GM18498 (cell line): ENCODE data around the gene ADCY7.

Experiments used
- ATAC-seq: cut with Tn5 transposase; IDR thresholded peaks from one replicate; pipeline ENCODE4 v1.9.1; 2021; ENCODE audit warnings: mild to moderate bottlenecking, moderate library complexity; ENCODE audit not compliant: unreplicated experiment

Gene ADCY7

DNA sequence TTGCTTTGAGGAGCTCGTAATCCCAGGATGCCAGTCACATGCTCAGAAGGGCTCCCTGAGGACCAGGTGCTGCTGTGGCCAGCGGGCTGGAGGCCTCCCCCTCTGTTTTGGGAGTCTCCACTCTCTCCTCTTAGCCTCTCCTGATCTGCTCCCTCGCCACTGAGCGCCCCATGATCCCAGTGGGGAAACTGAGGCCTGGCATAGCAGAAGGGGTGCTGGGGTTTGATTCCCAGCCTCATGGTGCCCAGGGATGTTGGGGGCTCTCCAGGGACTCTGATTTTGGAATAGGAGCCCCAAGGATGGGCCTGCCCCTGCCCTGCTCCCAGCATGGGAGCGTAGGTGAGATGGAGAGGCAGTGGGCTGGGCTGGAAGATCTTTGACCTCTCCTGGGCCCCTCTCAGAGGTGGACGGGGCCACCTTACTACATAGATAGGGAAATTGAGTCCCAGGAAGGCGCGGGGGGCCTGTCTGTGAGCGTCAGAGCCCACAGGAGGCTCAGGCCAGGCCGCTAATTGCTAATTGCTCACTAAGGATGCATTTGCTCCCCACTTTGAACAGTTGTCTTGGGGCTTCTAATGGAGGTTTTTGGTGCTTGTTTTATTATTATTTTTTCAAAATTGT is 525 bp upstream of the ADCY7 start:
- no peak for ATAC-seq

DNA sequence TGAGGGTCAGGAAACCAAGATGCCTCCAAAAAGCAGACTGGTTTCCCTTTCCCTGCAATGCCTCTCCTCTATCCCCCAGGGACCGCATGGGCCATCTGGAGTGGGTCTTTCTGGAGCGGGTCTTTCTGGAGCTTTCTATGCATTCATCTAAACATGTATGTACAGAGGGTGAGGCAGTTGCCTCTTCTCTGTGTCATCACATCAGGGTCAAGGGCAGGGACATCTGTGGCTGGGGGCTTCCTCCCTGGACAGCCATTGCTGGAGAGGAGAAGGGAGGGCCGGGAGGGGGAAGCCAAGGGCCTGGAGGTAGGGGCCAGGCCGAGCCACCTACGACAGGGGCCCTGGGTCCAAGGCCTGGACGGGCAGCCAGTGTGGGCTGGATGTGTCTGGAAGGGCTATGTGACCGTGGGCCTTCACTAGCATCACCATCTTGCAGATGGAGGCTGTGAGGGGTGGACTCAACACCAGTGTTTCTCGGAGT is 840 bp downstream of the ADCY7 start:
- ATAC-seq: no peak

GRCh38 chr16:50267651-50268050 is 1.3 kb downstream of the ADCY7 start:
- ATAC-seq: no peak

DNA sequence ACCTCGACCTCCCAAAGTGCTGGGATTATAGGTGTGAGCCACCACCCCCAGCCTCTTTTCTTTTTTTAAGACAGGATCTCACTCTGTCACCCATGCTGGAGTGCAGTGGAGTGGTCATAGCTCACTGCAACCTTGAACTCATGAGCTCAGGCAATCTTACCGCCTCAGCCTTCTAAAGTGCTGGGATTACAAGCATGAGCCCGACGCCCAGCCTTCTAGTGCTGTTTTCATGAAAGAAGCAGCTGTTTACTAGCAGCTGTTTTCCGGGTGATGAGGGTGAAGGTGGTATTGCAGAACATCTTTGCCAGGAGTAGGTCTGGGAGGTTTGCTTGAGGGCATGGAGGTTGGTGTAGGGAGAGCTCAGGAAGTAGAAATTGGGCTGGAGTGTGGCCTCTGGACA is 2.0 kb downstream of the ADCY7 start:
- ATAC-seq: no peak

GRCh38 chr16:50269061-50269705 is 2.8 kb downstream of the ADCY7 start:
- no peak for ATAC-seq

GRCh38 chr16:50269769-50270509 is 3.6 kb downstream of the ADCY7 start:
- no peak for ATAC-seq

- no peak for ATAC-seq
Observed at GRCh38 chr16:50270510-50271147, 4.3 kb downstream of the ADCY7 start.

DNA sequence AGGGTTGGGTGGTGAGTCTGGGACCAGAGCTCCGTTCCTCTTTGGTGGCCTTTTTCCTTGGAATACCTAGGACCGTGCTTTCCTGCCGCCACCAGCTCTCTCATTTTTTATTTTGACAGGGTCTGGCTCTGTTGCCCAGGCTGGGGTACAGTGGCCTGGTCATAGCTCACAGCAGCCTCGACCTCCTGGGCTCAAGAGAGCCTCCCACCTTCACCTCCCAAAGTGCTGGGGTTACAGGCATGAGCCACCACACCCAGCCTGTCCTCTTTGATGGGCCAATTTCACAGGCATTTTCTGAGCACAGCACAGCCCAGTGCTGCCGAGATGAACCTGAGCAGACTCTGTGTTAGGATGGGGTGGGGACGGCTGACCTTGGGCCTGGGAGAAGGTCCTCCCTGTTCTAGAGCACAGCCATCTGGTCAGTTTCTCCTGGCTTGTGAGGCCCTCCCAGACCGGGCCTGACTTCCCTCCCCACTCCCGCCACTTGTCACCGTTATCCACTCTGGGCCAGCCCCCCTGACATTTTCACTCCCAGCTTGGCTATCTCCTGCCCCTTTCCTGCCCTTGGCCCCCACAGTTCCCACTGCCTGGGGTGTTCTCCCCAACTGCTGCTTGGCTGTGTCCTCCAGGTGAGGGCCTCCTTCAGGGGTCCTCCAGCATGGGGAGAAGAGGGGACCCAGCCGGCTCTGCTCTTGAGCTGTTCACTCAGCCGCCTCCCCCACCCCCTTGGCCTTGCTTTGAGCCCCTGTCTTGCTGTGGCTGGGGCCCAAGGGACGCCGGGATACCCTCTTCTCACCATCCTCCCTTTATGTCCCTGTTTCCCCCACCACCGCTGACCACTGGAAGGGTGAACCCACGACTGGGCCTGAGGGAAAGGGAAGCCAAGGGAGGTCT is 5.0 kb downstream of the ADCY7 start:
- no peak for ATAC-seq

DNA sequence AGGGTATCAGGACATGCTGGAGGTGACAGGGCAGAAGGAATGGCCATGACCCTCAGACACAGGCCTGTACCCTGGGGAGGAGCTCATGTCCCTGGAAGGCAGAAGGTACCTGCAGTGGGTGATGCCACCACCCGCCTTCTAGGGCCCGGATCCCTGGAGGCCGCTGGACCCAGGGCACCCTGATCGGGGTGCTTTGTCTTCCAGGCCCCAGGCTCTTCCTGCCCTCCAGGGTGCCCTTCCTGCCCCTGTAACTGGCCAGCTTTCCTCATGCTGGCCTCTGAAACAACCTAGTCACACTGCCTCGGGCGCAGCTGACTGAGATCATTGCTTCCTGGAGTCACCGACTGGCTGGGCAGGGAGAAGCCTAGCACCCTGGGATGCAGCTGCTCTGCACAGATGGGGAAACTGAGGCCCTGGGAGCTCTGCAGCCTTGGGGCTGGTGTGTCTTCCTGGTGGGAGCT is 5.8 kb downstream of the ADCY7 start:
- ATAC-seq: no peak

- ATAC-seq: no peak
Observed at GRCh38 chr16:50272687-50273381, 6.5 kb downstream of the ADCY7 start.

DNA sequence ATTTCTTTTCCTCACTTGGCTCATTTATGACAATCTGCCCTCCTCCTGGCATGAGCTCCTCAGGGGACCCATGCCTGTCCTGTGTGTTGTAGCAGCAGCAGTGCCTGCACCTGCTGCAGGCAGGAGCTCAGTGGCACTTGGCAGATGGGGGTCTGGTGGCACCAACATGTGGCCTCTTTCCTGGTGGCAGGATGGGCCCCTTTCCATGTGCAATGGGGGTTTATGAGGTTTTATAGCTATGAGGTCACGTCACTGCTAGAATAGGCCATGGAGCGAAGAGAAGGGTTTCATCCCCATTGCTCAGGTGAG is 7.0 kb downstream of the ADCY7 start:
- ATAC-seq: no peak

DNA sequence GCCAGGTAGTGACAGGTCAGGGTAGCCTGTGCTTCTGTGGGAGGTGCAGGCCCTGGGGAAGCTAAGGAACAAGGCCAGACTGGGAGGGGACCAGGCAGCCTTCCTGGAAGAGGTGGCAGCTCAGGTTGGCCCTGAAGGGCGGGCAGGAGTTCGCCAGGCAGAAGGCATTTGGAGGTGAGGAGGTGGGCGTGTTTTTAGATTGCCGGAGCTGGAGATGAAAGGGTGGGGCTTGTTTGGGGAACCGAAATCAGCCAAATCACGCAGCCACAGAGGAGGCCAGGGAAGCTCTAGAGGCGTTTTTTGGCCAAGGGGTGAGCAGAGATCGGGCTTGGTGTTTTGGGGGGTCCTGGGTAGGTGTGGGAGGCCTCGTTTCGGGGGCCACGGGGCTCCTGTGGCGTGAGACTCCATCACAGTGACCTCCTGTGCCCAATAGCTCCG is 7.6 kb downstream of the ADCY7 start:
- peak; percentile 75 for ATAC-seq

DNA sequence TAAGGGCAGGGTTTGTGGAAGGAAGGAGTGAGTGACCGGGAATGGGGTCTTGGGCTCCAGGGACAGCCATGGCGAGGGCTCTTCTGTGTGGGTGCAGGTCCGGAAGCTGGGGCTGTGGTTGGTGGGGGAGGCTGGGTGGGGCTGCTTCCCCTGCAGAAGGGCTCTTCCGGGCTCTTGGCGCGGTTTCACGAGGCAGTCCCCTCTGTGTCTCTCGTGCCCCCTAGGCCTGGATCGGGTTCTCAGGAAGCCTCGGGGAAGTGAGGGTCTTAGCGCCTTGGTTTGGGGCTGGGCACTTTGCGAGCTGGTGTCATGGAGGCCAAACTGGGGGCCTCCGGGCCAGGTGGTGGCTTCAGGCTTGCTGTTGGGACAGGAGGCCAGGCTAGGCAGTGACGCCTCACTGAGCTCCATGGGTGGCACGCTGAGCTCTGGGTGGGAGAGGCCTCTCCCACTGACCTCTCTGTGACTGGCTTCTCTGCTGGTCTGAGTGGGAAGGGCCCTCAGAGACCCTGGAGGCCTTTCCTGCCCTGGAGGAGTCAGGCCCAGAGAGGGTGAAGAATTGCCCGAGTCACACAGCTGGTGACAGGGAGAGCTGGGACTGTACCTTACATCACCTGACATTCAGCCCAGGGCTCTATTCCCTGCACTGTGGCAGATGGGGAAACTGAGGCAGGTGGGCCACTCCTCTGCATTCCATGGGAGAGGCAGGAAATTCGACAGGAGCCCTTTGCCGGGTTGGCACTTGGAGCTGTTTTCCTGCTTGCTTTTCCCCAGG is 8.2 kb downstream of the ADCY7 start:
- ATAC-seq: peak; percentile 33

GRCh38 chr16:50275098-50275415 is 8.7 kb downstream of the ADCY7 start:
- ATAC-seq: no peak

GRCh38 chr16:50275428-50276325 is 9.3 kb downstream of the ADCY7 start:
- ATAC-seq: no peak

GRCh38 chr16:50276326-50276640 is 9.9 kb downstream of the ADCY7 start:
- no peak for ATAC-seq

DNA sequence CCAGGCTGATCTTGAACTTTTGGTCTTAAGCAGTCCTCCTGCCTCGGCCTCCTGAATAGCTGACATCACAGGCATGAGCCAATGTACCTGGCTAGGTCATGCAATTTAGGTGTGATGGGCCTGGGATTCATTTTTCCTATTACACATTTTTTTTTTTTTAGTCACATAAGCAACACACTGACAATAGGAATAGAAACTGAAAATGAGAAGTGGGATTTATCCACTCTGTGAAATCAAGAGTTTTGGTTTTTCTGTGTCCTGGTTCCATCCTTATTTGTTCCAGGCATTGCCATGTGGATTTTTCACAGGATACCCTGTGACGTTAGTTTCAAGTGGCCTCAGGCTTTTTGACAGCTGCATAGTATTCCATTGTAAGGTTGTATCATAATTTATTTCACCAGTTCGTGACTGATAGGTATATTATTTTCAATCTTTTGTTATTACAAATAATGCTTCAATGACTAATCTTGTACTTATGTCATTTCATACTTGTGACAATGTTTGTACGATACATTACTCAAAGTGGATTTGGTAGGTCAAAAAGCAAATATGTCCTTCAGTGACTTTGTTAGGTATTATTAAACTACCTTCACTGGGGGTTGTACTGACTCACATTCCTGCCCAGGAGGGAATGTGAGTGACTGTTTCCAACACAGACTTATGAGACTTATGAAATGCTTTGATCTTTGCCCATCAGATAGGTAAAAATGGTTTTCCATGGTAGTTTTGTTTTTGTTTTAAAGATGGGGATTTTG is 10.6 kb downstream of the ADCY7 start:
- ATAC-seq: no peak

DNA sequence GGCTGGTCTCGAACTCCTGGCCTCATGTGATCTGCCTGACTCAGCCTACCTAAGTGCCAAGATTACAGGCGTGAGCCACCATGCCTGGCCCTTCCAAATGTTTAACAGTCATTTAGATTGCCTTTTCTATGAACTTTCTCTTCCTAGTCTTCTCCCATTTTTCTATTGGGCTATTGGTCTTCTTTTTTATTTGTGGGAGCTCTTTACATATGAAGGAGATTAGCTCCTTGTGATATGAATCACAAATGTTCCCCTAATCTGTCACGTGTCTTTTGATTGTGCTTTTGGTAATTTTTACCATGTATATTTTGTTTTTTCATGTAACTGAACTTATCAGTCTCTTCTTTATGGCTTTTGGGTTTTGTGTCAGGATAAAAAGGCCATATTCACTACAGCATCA is 11.9 kb downstream of the ADCY7 start:
- ATAC-seq: no peak
